DOHH2 (cell line): ENCODE results near the gene ZNF146.

Experiments
- H3F3A ChIP-seq: fragments of 200-600 bp; sonication (generic), shearing (Covaris generic); 2 replicates; pipeline ENCODE4 v1.6.0; 2016; ENCODE audit warnings: antibody characterized with exemption, mild to moderate bottlenecking; ENCODE audit not compliant: control insufficient read depth, insufficient read depth
- H3K27ac ChIP-seq: fragments of 200-600 bp; sonication (generic); 2 replicates; pipeline ENCODE4 v1.5.1; 2014; ENCODE audit warnings: low read depth, mild to moderate bottlenecking, low read length, moderate library complexity
- H3K27me3 ChIP-seq: fragments of 200-600 bp; sonication (generic); 2 replicates; pipeline ENCODE4 v1.6.1; 2014; ENCODE audit warnings: mild to moderate bottlenecking, low read length, mixed read lengths; ENCODE audit not compliant: control insufficient read depth
- H3K36me3 ChIP-seq: fragments of 200-600 bp; sonication (generic); 2 replicates; pipeline ENCODE4 v1.6.1; 2014; ENCODE audit warnings: mild to moderate bottlenecking, low read length, moderate library complexity, mixed read lengths; ENCODE audit not compliant: control insufficient read depth
- H3K4me1 ChIP-seq: fragments of 200-600 bp; sonication (generic); 2 replicates; pipeline ENCODE4 v1.6.1; 2014; ENCODE audit warnings: mild to moderate bottlenecking, low read length, mixed read lengths; ENCODE audit not compliant: control insufficient read depth
- H3K4me2 ChIP-seq: fragments of 200-600 bp; sonication (generic); 2 replicates; pipeline ENCODE4 v1.6.0; 2014; ENCODE audit warnings: mild to moderate bottlenecking, low read length, moderate library complexity
- H3K4me3 ChIP-seq: fragments of 200-600 bp; sonication (generic); 2 replicates; pipeline ENCODE4 v1.5.1; 2014; ENCODE audit warnings: mild to moderate bottlenecking, low read length, mixed read lengths
- H3K79me2 ChIP-seq: fragments of 200-600 bp; sonication (generic); 2 replicates; pipeline ENCODE4 v1.6.1; 2014; ENCODE audit warnings: mild to moderate bottlenecking, low read length, mixed read lengths; ENCODE audit not compliant: control insufficient read depth
- H3K9me2 ChIP-seq: fragments of 200-600 bp; sonication (generic); replicated peaks from 2 replicates; pipeline ENCODE4 v1.6.1; 2014; ENCODE audit warnings: mild to moderate bottlenecking, low read length, mixed read lengths; ENCODE audit not compliant: control insufficient read depth
- H3K9me3 ChIP-seq: fragments of 200-600 bp; sonication (generic); 2 replicates; pipeline ENCODE4 v1.6.1; 2014; ENCODE audit warnings: antibody characterized with exemption, low read length, mixed read lengths; ENCODE audit not compliant: control insufficient read depth, insufficient read depth
- H4K20me1 ChIP-seq: fragments of 200-600 bp; sonication (generic); 2 replicates; pipeline ENCODE4 v1.6.0; 2014; ENCODE audit warnings: low read depth, mild to moderate bottlenecking, antibody characterized with exemption, low read length, moderate library complexity; ENCODE audit not compliant: control insufficient read depth, insufficient read depth
- EZH2phosphoT487 ChIP-seq: fragments of 200-600 bp; sonication (generic); IDR thresholded peaks from 2 replicates; pipeline ENCODE4 v1.6.1; 2017; ENCODE audit warnings: borderline replicate concordance, mild to moderate bottlenecking, antibody characterized with exemption, low read length, moderate library complexity, mixed read lengths
- TF ChIP-seq, protein P1 (sequence below): fragments of 200-600 bp; sonication (generic); IDR thresholded peaks from one replicate; pipeline ENCODE4 v1.5.1; 2014; ENCODE audit warnings: antibody characterized with exemption, mild to moderate bottlenecking, low read depth, low read length; ENCODE audit not compliant: poor library complexity, severe bottlenecking

Gene ZNF146

DNA sequence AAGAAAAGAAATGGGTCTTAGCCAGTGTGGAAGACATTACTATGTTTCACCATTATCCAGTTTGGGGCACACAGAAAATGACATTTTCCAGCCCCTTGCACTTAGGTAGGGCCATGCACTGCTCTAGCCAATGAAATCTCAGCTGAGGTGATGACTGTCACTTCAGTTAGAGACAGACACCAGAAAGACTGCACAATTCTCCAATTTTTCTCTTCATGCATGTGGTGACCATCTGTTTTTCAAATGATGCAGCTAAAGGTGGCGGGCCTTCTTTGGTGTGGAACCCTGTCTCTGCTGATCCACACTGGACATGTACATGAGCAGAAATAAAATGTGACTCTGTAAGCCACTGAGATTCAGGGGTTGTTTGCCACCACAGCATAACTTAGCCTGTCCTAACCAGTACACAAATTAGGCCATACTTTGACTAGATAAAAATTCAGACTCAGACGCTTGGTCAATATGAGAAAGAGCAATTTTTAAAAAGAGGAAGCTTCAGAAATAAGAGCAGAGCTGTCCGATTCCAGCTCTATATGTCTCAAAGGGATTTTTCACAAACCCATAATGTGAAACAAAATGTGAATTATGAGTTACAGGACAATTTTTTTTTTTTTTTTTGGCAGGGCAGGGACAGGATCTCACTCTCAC is 7.2 kb upstream of the ZNF146 start:
- Histone ChIP-seq H4K20me1 (no peaks in the 10 kb centered on the region), H3F3A (no peaks in the 10 kb centered on the region), H3K27me3 (no peaks in the 10 kb centered on the region), H3K9me2 (no peaks in the 10 kb centered on the region), H3K9me3 (no peaks in the 10 kb centered on the region), H3K36me3 (no peaks in the 10 kb centered on the region), H3K4me2 (peak overlapping the region; percentile 29), H3K4me1 (peaks cover 13% of the 10 kb centered on the region), H3K4me3 (no peak overlapping the region), H3K27ac (0 out of 2 replicates have a peak overlapping the region, but pooled peaks have one; percentile 1), H3K79me2 (no peaks in the 10 kb centered on the region)
- no peak for TF ChIP-seq EZH2phosphoT487
- TF ChIP-seq, protein P1, sequence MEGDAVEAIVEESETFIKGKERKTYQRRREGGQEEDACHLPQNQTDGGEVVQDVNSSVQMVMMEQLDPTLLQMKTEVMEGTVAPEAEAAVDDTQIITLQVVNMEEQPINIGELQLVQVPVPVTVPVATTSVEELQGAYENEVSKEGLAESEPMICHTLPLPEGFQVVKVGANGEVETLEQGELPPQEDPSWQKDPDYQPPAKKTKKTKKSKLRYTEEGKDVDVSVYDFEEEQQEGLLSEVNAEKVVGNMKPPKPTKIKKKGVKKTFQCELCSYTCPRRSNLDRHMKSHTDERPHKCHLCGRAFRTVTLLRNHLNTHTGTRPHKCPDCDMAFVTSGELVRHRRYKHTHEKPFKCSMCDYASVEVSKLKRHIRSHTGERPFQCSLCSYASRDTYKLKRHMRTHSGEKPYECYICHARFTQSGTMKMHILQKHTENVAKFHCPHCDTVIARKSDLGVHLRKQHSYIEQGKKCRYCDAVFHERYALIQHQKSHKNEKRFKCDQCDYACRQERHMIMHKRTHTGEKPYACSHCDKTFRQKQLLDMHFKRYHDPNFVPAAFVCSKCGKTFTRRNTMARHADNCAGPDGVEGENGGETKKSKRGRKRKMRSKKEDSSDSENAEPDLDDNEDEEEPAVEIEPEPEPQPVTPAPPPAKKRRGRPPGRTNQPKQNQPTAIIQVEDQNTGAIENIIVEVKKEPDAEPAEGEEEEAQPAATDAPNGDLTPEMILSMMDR, result no peak

DNA sequence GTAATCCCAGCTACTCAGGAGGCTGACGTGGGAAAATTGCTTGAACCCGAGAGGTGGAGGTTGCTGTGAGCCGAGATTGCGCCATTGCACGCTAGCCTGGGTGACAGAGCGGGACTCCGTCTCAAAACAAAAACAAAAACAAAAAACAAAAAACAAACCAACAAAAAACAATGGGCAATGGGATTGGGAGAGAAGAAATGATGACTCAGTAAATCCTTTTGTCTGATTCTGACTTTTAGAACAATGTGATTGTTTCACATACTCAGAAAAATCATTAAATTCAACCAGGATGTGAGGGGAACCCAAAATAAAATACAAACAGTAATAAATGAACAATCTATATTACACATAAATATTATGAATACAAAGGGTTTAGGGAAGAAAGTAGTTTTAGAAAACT is 5.5 kb upstream of the ZNF146 start:
- Histone ChIP-seq H4K20me1 (no peaks in the 10 kb centered on the region), H3K27ac (no peak overlapping the region), H3K9me3 (no peaks in the 10 kb centered on the region), H3K4me2 (no peak overlapping the region), H3K79me2 (peaks cover 12% of the 10 kb centered on the region), H3F3A (no peaks in the 10 kb centered on the region), H3K27me3 (no peaks in the 10 kb centered on the region), H3K4me3 (no peak overlapping the region), H3K9me2 (no peaks in the 10 kb centered on the region), H3K4me1 (peaks cover 20% of the 10 kb centered on the region), H3K36me3 (no peaks in the 10 kb centered on the region)
- no peak for TF ChIP-seq EZH2phosphoT487

GRCh38 chr19:36210497-36210896 is 4.4 kb upstream of the ZNF146 start:
- H3K79me2 ChIP-seq, result peaks cover 18% of the 10 kb centered on the region
- H3K9me2 ChIP-seq, result no peaks in the 10 kb centered on the region
- H4K20me1 ChIP-seq, result no peaks in the 10 kb centered on the region
- H3K9me3 ChIP-seq, result no peaks in the 10 kb centered on the region
- no peaks in the 10 kb centered on the region for H3K27me3 ChIP-seq
- no peak overlapping the region for H3K27ac ChIP-seq
- TF ChIP-seq EZH2phosphoT487, result no peak
- TF ChIP-seq, protein P1, result no peak
- peaks cover 5% of the 10 kb centered on the region for H3K36me3 ChIP-seq
- H3F3A ChIP-seq, result no peaks in the 10 kb centered on the region
- H3K4me1 ChIP-seq, result peaks cover 20% of the 10 kb centered on the region
- no peak overlapping the region for H3K4me2 ChIP-seq
- H3K4me3 ChIP-seq, result no peak overlapping the region

DNA sequence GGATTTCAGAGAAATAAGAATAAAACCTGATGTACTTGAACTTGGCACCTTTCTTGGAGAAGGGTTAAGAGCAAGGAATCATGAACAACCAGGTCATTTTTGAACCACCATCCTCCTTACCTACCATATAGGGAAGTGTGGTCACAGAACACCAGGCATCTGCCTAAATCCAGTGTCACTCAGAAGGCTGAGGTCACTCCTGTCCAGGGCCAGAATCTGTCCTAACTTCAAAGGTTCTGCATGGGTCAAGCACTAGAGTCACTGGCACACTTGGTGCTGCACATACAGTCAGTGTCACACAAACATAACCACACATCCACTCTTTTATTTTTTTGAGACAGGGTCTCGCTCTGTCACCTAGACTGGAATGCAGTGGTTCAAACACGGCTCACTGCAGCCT is 2.0 kb upstream of the ZNF146 start:
- Histone ChIP-seq H3K27ac (no peak overlapping the region), H3K36me3 (peaks cover 17% of the 10 kb centered on the region), H4K20me1 (peaks cover 6% of the 10 kb centered on the region; the same call in 1 of the 2 replicates), H3F3A (no peaks in the 10 kb centered on the region), H3K4me1 (peaks cover 28% of the 10 kb centered on the region), H3K4me2 (no peak overlapping the region), H3K27me3 (no peaks in the 10 kb centered on the region), H3K9me2 (no peaks in the 10 kb centered on the region), H3K79me2 (peaks cover 42% of the 10 kb centered on the region), H3K9me3 (no peaks in the 10 kb centered on the region), H3K4me3 (no peak overlapping the region)
- TF ChIP-seq, protein P1, result no peak
- no peak for TF ChIP-seq EZH2phosphoT487
